PC-3 (cell line): ENCODE results near the gene CR1.

ENCODE experiments used
- CTCF ChIP-seq: fragments of 300-600 bp; sonication (generic); conservative IDR thresholded peaks from 2 replicates; pipeline ENCODE4 v1.5.1; 2017; ENCODE audit warnings: antibody characterized with exemption, low read depth, mild to moderate bottlenecking, low read length
- EZH2 ChIP-seq: fragments of 300-600 bp; sonication (generic); IDR thresholded peaks from one replicate; pipeline ENCODE4 v1.6.1; 2017; ENCODE audit warnings: antibody characterized with exemption, mild to moderate bottlenecking, low read length; ENCODE audit not compliant: unreplicated experiment

DNA sequence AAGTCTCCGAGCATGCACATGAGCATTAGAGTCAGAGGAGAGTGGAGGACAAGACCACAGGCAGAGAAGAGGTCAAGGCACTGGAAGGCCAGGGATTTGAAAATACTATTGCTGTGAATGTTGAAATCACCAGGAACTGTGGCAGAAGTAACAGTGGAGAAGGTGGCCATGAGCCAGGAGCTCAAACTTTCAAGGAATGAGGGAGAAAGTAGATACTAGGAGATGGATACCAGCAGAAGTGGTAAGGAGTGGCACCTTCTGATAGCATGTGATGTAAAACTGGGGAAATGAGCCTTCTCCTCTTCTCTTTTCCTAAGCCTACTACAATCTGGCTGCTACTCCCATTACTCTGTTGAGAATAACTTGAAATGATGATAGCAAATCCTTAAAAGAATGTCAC lies 1.8 kb upstream of the CR1 start:
- TF ChIP-seq CTCF (no peak), EZH2 (no peak)
